OCI-LY1 (cell line): ENCODE measurements around the gene RAB14.

Source experiments
- H2AFZ ChIP-seq: fragments of 200-600 bp; sonication (generic), shearing (Covaris generic); 2 replicates; pipeline ENCODE4 v1.6.0; 2014; ENCODE audit warnings: antibody characterized with exemption, mild to moderate bottlenecking, low read length
- H3F3A ChIP-seq: fragments of 200-600 bp; sonication (generic), shearing (Covaris generic); 2 replicates; pipeline ENCODE4 v1.6.0; 2014; ENCODE audit warnings: mild to moderate bottlenecking, antibody characterized with exemption, low read length, moderate library complexity; ENCODE audit not compliant: insufficient read depth
- H3K27ac ChIP-seq: fragments of 200-600 bp; sonication (generic); 2 replicates; pipeline ENCODE4 v1.5.1; 2014; ENCODE audit warnings: low read length, mixed run types, mild to moderate bottlenecking, low read depth; ENCODE audit not compliant: poor library complexity, severe bottlenecking
- H3K27me3 ChIP-seq: fragments of 200-600 bp; sonication (generic); 2 replicates; pipeline ENCODE4 v1.6.0; 2014; ENCODE audit warnings: antibody characterized with exemption, mild to moderate bottlenecking, low read length, moderate library complexity; ENCODE audit not compliant: insufficient read depth
- H3K36me3 ChIP-seq: fragments of 200-600 bp; sonication (generic); 2 replicates; pipeline ENCODE4 v1.6.1; 2014; ENCODE audit warnings: mild to moderate bottlenecking, antibody characterized with exemption, low read length, moderate library complexity, mixed read lengths; ENCODE audit not compliant: insufficient read depth
- H3K4me1 ChIP-seq: fragments of 200-600 bp; sonication (generic); 2 replicates; pipeline ENCODE4 v1.5.1; 2014; ENCODE audit warnings: mild to moderate bottlenecking, low read length, moderate library complexity; ENCODE audit not compliant: insufficient read depth, severe bottlenecking
- H3K4me2 ChIP-seq: fragments of 200-600 bp; sonication (generic), shearing (Covaris generic); 2 replicates; pipeline ENCODE4 v1.6.1; 2014; ENCODE audit warnings: low read length
- H3K4me3 ChIP-seq: fragments of 200-600 bp; sonication (generic); 2 replicates; pipeline ENCODE4 v1.5.1; 2014; ENCODE audit warnings: low read length, low read depth, mild to moderate bottlenecking, mixed read lengths; ENCODE audit not compliant: poor library complexity, severe bottlenecking
- H3K79me2 ChIP-seq: fragments of 200-600 bp; shearing (Covaris generic); 2 replicates; pipeline ENCODE4 v1.6.1; 2016; ENCODE audit warnings: mixed run types, low read length, mixed read lengths; ENCODE audit not compliant: insufficient read depth
- H3K9ac ChIP-seq: fragments of 200-600 bp; sonication (generic), shearing (Covaris generic); 2 replicates; pipeline ENCODE4 v1.6.1; 2014; ENCODE audit warnings: mild to moderate bottlenecking, low read length, mixed read lengths
- H3K9me2 ChIP-seq: fragments of 200-600 bp; sonication (generic), shearing (Covaris generic); 2 replicates; pipeline ENCODE4 v1.6.1; 2014; ENCODE audit warnings: low read depth, mild to moderate bottlenecking, low read length, mixed read lengths
- H3K9me3 ChIP-seq: fragments of 200-600 bp; shearing (Covaris generic); 2 replicates; pipeline ENCODE4 v1.6.1; 2014; ENCODE audit warnings: low read length, mixed read lengths
- H4K20me1 ChIP-seq: fragments of 200-600 bp; sonication (generic), shearing (Covaris generic); 2 replicates; pipeline ENCODE4 v1.6.0; 2016; ENCODE audit warnings: mild to moderate bottlenecking, low read length; ENCODE audit not compliant: insufficient read depth
- EZH2 ChIP-seq: fragments of 200-600 bp; sonication (generic), shearing (Covaris generic); IDR thresholded peaks from 2 replicates; pipeline ENCODE4 v1.8.0; 2017; ENCODE audit warnings: borderline replicate concordance, mixed run types, mild to moderate bottlenecking, antibody characterized with exemption, low read length, moderate library complexity, mixed read lengths
- TF ChIP-seq, protein P1 (sequence below): fragments of 200-600 bp; sonication (generic), shearing (Covaris generic); IDR thresholded peaks from 2 replicates; pipeline ENCODE4 v1.5.1; 2017; ENCODE audit warnings: mild to moderate bottlenecking, antibody characterized with exemption, low read length, moderate library complexity, mixed read lengths

RAB14 gene

GRCh38 chr9:121207371-121207940, 5.8 kb upstream of the RAB14 start:
- Histone ChIP-seq H3K36me3 (no peaks in the 10 kb centered on the region), H3K9me3 (no peaks in the 10 kb centered on the region), H3K27me3 (no peaks in the 10 kb centered on the region), H3F3A (0 out of 2 replicates have a peak, but pooled peaks cover 4% of the 10 kb centered on the region), H3K4me3 (no peak overlapping the region), H3K9me2 (no peaks in the 10 kb centered on the region), H2AFZ (no peak overlapping the region), H4K20me1 (no peaks in the 10 kb centered on the region), H3K9ac (no peak overlapping the region), H3K4me1 (peaks cover 25% of the 10 kb centered on the region), H3K79me2 (no peaks in the 10 kb centered on the region), H3K27ac (peak overlapping the region; percentile 43), H3K4me2 (0 out of 2 replicates have a peak overlapping the region, but pooled peaks have one; percentile 1)
- no peak for TF ChIP-seq EZH2
- TF ChIP-seq, protein P1, sequence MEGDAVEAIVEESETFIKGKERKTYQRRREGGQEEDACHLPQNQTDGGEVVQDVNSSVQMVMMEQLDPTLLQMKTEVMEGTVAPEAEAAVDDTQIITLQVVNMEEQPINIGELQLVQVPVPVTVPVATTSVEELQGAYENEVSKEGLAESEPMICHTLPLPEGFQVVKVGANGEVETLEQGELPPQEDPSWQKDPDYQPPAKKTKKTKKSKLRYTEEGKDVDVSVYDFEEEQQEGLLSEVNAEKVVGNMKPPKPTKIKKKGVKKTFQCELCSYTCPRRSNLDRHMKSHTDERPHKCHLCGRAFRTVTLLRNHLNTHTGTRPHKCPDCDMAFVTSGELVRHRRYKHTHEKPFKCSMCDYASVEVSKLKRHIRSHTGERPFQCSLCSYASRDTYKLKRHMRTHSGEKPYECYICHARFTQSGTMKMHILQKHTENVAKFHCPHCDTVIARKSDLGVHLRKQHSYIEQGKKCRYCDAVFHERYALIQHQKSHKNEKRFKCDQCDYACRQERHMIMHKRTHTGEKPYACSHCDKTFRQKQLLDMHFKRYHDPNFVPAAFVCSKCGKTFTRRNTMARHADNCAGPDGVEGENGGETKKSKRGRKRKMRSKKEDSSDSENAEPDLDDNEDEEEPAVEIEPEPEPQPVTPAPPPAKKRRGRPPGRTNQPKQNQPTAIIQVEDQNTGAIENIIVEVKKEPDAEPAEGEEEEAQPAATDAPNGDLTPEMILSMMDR = no peak

DNA sequence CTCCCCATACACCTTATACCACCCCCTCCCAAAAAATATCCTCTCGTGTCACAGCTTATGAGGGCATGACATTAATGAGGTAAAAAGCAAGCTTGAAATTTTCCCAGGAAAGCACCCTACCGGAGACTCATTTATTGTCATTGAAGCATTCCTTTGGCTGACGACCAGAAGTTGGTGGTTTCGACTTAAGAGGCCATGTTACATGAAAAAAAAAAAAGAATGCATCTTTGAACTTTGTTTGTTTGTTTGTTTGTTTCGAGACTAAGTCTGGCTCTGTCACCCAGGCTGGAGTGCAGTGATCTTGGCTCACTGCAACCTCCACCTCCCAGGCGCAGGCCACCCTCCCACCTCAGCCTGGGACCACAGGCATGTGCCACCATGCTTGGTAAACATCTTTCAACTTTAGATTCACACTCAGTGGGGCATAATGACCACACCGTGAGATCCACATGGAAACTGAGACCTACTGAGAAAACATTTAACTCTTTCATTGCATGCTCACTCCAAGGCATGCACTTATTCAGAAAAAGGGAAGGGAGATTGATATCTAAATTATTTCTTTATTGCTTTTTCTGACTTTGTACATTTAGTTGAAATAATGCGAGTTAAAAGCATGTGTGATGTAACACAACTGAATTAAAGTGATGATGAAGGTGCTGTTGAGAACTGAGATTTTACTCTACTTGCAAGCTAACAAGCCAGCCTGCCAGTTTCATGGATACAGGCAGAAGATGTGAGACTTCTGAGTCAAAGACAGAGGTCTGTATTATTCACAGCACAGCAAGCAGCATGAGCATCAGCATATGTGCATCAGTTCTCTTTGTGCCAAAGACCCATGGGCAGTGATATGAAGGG, 5.1 kb upstream of the RAB14 start:
- no peak for TF ChIP-seq EZH2
- TF ChIP-seq, protein P1 = no peak
- Histone ChIP-seq H3K4me3 (no peak overlapping the region), H3K4me2 (no peak overlapping the region), H2AFZ (no peak overlapping the region), H3K27ac (peak overlapping the region; percentile 43), H3K9ac (no peak overlapping the region), H3F3A (0 out of 2 replicates have a peak, but pooled peaks cover 4% of the 10 kb centered on the region), H3K4me1 (peaks cover 28% of the 10 kb centered on the region), H3K27me3 (no peaks in the 10 kb centered on the region), H3K9me2 (no peaks in the 10 kb centered on the region), H3K79me2 (no peaks in the 10 kb centered on the region), H3K36me3 (no peaks in the 10 kb centered on the region), H3K9me3 (no peaks in the 10 kb centered on the region), H4K20me1 (no peaks in the 10 kb centered on the region)

- Histone ChIP-seq H3K9ac (no peak overlapping the region), H3K79me2 (peaks cover 15% of the 10 kb centered on the region), H2AFZ (no peak overlapping the region), H3K4me2 (no peak overlapping the region), H4K20me1 (no peaks in the 10 kb centered on the region), H3K36me3 (no peaks in the 10 kb centered on the region), H3K27ac (no peak overlapping the region), H3K27me3 (no peaks in the 10 kb centered on the region), H3F3A (0 out of 2 replicates have a peak, but pooled peaks cover 4% of the 10 kb centered on the region), H3K4me3 (no peak overlapping the region), H3K4me1 (peaks cover 40% of the 10 kb centered on the region), H3K9me2 (no peaks in the 10 kb centered on the region), H3K9me3 (no peaks in the 10 kb centered on the region)
- TF ChIP-seq, protein P1 = no peak
- no peak for TF ChIP-seq EZH2
These were observed 2.9 kb upstream of the RAB14 start for GRCh38 chr9:121204611-121205010.
